NCI-H1930 (cell line): ENCODE measurements around the gene NPIPA8.
"Not testable (repeated sequence)": the region's sequence is repeated elsewhere in the genome, so short reads cannot be mapped to it uniquely, and the experiment has no call there.

ENCODE experiments used
- DNase-seq, 2 experiments: peaks; one replicate each; lab custom pipeline; 2025; lab: John Stamatoyannopoulos, UW

NPIPA8 gene

DNA sequence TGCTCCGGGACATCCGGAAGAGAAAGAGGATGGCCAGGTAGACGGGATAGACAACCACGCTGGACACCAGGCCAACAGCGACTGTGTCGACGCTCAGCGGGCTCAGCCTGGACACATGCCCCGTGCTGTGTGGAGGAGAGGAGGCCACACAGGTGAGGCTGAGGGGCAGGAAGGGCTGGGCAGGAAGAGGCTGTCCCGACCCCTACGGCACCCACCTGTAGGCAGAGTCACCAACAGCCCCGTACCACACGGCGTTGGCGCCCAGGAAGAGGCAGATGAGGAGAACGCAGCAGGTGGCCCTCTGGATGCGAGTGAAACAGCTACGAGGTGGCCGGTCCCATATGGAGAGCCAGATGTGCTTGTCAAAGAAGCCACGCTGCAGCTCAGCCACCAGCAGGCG, at the start of gene NPIPA8:
Gene NPIPA8, minus strand, starts transcription at position 101 of the 400 bp plus-strand sequence. CDS start 4,074 bp downstream, outside the sequence.
- not testable (repeated sequence) for DNase-seq

GRCh38 chr16:18385285-18385684, 48.7 kb upstream of the NPIPA8 start:
- DNase-seq = not testable (repeated sequence)

DNA sequence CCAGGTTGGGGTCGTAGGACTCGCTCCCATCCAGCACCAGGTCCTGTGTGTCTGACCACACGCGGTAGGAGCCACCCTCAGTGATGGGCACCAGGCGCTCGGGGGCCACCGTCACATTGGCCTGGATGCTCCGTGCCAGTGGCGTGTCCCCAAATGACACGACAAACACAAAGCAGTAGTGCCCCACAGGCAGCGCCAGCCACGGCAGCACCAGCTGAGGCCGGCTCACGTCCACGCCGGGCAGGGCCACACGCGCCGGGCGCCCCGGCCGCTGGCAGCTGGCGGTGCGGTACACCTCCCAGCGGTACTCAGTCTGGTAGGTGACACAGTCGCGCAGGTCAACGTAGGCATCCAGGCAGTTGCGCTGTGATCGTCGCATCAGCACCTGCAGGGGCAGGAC, 48.3 kb upstream of the NPIPA8 start:
- DNase-seq = not testable (repeated sequence)

DNA sequence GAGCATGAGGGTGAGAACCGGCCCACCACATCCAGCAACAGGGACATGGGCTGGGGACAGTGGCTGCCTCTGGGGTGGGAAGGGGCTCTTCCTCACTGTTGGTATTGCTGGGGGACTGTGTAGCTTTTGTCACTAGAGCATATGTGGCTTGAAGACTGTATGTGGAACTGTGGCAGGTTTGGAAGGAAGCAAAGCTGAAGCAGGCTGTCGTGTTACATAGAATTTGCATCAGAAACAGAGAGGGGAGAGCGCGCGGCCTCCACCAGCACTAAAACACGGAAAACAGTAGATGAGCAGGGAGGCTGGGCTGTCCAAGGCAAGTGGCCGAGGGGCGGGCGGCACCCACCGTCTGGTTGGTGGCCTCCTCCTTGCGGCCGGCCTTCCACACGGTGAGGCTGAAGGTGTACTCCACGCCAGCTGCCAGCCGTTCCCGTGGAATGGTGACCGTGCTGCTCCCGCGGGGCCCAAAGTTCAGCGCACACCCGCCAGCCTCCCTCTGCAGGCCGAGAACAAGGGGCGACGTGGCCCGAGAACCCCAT, 47.6 kb upstream of the NPIPA8 start:
- not testable (repeated sequence) for DNase-seq

DNA sequence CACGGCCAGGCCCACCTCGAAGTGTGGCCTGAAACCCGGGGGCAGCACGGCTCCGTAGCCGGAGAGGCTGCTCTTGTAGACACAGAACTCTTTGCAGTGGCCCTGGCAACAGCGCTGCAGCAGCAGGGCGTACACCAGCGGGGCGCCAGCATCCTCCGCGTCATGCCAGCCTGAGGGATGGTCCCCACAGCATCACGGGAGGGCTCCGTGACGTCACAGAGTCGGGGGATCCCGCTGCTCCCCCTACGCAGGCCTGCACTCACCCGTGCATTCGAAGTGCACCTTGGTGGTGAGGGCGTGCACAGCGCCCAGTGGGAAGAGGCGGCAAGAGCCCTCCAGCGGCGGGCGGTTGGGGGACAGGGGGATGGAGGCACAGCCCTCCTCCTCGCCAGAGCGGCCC, 46.2 kb upstream of the NPIPA8 start:
- not testable (repeated sequence) for DNase-seq

DNA sequence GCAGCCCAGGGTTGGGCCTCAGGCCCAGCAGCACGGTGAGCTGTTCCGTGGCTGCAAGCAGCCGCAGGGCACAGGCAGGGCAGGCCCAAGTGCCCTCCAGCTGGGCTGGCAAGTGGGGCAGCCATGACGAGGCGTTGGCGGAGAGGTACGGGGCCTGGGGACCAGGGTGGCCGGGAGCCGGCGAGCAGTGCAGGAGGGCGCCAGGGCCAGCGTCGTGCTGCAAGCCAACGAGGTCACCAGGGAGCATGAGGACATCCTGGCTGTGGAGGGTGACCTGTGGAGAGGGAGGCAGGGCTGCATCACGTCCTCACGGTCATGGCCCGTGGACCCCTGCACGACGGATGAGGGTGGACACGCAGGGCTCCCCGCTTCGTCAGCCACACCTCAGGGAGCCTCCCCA, 11.2 kb upstream of the NPIPA8 start:
- not testable (repeated sequence) for DNase-seq

DNA sequence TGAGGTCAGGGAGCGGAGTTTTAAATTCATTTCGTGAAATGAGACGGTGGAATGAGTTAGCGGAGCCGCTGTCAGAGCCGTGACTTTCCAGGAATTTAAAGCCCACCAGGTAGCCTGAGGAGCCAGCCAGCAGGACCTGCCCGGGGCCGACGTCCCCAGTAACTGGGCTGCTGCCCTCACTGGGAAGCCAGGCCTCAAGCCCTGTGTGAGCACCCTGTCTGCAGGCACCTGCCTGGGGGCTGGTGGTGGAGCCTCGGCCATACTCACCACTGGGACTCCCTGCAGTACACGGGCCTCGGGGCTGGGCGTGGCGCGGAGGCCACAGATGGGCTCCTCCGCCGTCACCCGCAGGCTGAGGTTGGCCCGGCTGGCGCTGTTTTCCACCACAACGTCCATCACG, 10.5 kb upstream of the NPIPA8 start:
- DNase-seq = not testable (repeated sequence)

DNA sequence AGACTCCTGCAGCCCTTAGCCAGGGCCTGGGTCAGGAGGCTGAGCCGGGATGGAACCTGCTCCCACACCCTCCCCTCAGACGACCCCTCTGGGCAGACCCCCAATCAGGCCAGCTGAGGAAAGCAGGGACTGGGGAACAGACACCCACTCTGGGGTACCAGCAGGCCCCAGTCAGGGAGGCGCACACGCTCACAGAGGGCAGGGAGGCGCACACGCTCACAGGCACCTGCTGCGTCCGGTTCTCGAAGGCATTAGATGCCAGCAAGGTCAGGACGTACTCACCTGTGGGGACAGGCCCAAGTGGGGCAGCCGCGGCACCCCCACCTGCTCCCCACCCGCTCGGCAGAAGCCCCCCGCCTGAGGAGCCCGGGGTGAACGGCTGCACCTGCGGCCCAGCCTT, 8.1 kb upstream of the NPIPA8 start:
- DNase-seq = not testable (repeated sequence)

DNA sequence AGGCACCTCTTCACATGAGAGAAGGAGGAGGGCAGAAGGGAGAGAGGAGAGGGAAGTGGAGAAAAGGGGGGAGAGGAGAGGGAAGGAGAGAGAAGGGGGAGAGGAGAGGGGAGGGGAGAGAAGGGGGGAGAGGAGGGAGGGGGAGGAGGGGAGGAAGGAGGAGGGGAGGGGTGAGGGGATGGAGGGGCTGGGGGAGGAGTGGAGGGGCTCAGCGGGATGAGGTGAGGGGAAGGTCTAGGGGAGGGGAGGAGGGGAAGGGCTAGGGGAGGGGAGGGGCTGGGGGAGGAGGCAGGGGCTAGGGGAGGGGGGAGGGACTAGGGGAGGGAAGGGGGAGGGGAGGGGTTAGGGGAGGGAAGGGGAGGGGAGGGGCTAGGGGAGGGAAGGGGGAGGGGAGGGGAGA, 5.5 kb upstream of the NPIPA8 start:
- DNase-seq = not testable (repeated sequence)

- not testable (repeated sequence) for DNase-seq
These were observed 5.0 kb upstream of the NPIPA8 start for GRCh38 chr16:18341417-18341960.

- DNase-seq = not testable (repeated sequence)
These were observed 2.7 kb upstream of the NPIPA8 start for GRCh38 chr16:18339210-18339609.

DNA sequence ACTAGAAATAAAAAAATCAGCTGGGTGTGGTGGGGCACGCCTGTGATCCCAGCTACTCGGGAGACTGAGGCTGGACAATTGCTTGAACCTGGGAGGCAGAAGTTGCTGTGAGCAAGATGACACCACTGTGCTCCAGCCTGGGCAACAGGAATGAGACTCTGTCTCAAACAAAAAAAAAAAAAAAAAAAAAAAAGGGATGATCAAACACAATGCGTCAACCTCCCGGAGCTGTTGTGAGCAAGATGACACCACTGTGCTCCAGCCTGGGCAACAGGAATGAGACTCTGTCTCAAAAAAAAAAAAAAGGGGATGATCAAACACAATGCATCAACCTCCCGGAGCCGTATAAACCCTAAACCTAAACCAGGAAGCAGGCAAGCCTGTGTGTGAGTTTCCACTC, 24.7 kb downstream of the NPIPA8 start:
- DNase-seq = not testable (repeated sequence)

- not testable (repeated sequence) for DNase-seq
These were observed 27.4 kb downstream of the NPIPA8 start for GRCh38 chr16:18309159-18309558.

GRCh38 chr16:18307241-18307640, 29.3 kb downstream of the NPIPA8 start:
- DNase-seq = not testable (repeated sequence)

DNA sequence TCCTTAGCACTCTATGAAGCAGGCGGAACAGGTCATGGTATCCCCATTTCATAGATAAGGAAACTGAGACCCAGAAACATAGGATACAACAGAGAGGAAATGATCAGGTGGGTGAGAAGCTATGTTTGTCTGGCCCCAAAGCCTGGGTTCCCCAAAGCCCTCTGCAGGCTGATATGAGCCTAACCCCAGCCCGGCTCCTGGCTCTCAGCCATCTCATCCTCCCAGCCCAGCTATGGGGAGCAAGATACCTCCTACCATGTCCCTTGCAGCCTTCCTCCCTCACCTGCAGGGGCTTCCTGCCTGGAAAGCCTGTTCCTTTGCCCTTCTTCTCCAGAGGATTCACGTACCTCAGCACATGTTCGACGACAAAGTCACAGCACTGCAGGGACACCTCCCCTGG, 30.5 kb downstream of the NPIPA8 start:
- not testable (repeated sequence) for DNase-seq

DNA sequence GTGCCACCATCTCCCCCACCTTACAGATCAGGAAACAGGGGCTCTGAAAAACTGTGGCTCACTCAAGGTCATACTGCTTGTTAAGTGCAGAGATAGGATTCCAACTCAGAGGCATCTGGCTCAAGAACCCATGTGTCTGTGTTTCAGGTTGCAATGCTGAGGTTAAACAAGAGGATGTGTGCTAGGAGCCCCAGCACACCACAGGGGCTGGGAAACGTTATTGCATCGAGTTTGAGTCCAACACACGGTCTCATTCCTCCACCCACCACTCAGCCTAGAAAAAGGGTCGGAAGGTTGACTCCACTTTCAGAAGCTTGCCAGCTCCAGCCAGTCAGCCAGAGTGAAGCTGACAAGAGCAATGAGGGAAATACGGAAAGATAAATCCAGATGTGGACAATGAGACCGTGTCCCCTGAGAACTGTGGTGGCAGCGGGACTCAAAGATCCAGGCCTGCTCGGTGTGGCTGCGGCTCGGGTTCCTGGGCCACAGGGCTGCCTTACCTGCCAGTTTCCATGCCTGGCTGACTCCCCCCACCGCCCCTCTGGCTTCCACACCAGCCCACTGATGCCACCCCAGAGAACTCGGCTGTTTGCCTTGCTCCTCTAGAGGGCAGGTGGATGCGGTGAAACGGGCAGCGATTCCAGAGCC, 33.4 kb downstream of the NPIPA8 start:
- not testable (repeated sequence) for DNase-seq

- DNase-seq = not testable (repeated sequence)
These were observed 38.8 kb downstream of the NPIPA8 start for GRCh38 chr16:18297714-18298113.

- not testable (repeated sequence) for DNase-seq
These were observed 39.6 kb downstream of the NPIPA8 start for GRCh38 chr16:18296931-18297330.

- DNase-seq = not testable (repeated sequence)
These were observed 42.2 kb downstream of the NPIPA8 start for GRCh38 chr16:18294371-18294770.

- DNase-seq = not testable (repeated sequence)
These were observed 43.1 kb downstream of the NPIPA8 start for GRCh38 chr16:18293337-18293956.

DNA sequence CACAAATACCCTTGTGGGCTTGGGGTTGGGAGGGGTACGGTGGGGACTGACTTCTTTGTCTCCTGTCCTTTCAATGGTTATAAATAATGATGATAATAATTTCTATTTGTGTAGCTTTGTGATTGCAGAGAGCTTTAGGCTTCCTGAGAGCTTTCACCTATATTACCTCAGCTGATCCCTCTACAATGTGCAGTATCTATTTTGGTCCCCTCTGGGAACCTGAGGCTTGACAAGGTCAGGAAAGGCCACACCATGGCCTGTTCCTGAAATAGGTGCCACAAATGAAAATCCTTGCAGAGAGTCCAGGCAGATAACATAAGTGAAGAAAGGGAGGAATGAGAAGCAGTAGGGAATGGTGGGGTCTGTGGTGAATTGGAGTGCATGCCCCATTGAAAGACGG, 45.6 kb downstream of the NPIPA8 start:
- DNase-seq = not testable (repeated sequence)

GRCh38 chr16:18286342-18286741, 50.2 kb downstream of the NPIPA8 start:
- not testable (repeated sequence) for DNase-seq

DNA sequence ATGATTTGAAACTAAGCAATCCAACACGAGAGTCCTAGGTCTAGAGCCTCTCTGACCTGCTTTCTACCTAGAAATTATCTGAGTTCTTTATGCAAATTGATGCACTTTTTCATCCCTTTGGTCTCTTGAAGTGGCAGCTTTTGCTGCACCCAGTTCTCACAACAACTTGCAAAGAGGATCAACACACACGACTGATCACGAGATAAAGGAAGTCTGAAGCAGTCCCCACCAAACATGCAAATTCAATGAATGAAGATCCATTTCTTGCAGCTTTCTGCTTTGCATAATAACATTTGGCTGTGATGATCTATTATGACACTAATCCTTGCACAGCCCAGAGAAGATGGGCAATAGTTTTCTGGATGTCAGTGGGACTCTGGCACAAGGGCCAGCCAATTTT, 56.2 kb downstream of the NPIPA8 start:
- DNase-seq = not testable (repeated sequence)
